ENCODE measurements around the gene FSCN2.

DNA sequence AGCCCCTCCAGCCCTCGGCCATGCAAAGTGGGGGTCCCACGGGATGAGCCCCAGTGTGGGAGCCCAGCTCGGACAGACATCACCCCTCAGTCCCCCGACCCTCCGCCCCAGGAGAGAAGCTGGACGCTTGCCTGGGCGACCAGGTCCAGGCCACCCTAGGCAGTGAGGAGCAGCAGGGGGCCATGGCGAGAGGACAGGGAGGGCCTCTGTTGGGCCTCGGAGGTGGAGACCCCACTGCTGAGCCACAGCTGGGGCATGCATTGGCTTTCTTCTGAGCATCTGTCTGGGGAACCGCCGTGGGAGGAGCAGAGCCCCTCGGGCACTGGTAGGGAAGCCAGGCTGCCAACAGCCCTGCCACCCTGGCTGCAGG, 28.6 kb upstream of the FSCN2 start:
- TF ChIP-seq CTCF (IDR thresholded peaks at IDR 0.05), result no peak
- TF ChIP-seq POLR2A (IDR thresholded peaks at IDR 0.05), result no peak

Data from esophagus squamous epithelium (tissue), 4 donors.